Activated naive CD8-positive, alpha-beta T cell treated with anti-CD3 and anti-CD28 coated beads for 36 hours (primary cell): ENCODE results near the gene TMEM209. TPM values are rescaled to one million over a fixed set of nuclear protein-coding genes. Genes with fewer than 3 reads are reported as not detected.
"Not testable (repeated sequence)": the region's sequence is repeated elsewhere in the genome, so short reads cannot be mapped to it uniquely, and the experiment has no call there.

Experiments used
- DNase-seq: peaks from one replicate; pipeline ENCODE4 v3.0.0; 2021
- H3K27ac Mint-ChIP-seq: one replicate; pipeline ENCODE4 v1.8.0; 2022; ENCODE audit warnings: mild to moderate bottlenecking, moderate library complexity, mixed read lengths
- H3K27me3 Mint-ChIP-seq: one replicate; pipeline ENCODE4 v1.8.0; 2022; ENCODE audit warnings: mild to moderate bottlenecking, mixed read lengths
- H3K36me3 Mint-ChIP-seq: one replicate; pipeline ENCODE4 v1.8.0; 2021; ENCODE audit warnings: mild to moderate bottlenecking, mixed read lengths
- H3K4me1 Mint-ChIP-seq: one replicate; pipeline ENCODE4 v1.8.0; 2021; ENCODE audit warnings: mixed read lengths
- H3K4me3 Mint-ChIP-seq: one replicate; pipeline ENCODE4 v1.8.0; 2022; ENCODE audit warnings: mild to moderate bottlenecking, moderate library complexity, mixed read lengths
- H3K9me3 Mint-ChIP-seq: one replicate; pipeline ENCODE4 v1.8.0; 2022; ENCODE audit warnings: mixed read lengths
- total RNA-seq, 2 experiments: library from RNA; stranded (reverse); gene quantifications; one replicate each; pipeline ENCODE4 v1.2.3, GENCODE V29; 2021

TMEM209 gene
- 10 to 100 TPM; 47.2 to 52.4 TPM for total RNA-seq

GRCh38 chr7:130205084-130205947 is at the start of gene TMEM209:
TSS of gene TMEM209 (minus strand) at chr7:130205406. CDS start at chr7:130205375, 31 bp downstream.
- H3K27ac Mint-ChIP-seq = peak within 1 kb of the TSS; percentile 97
- no peaks in the 10 kb centered on the region for H3K9me3 Mint-ChIP-seq
- H3K4me3 Mint-ChIP-seq = peak within 1 kb of the TSS; percentile 94
- H3K27me3 Mint-ChIP-seq = no peaks in the 10 kb centered on the region
- H3K36me3 Mint-ChIP-seq = peaks cover 21% of the 10 kb centered on the region
- peak; percentile 95 for DNase-seq
- peaks cover 15% of the 10 kb centered on the region for H3K4me1 Mint-ChIP-seq

- no peak overlapping the region for H3K4me3 Mint-ChIP-seq
- no peaks in the 10 kb centered on the region for H3K4me1 Mint-ChIP-seq
- H3K9me3 Mint-ChIP-seq = peaks cover 23% of the 10 kb centered on the region
- no peak overlapping the region for H3K27ac Mint-ChIP-seq
- no peaks in the 10 kb centered on the region for H3K27me3 Mint-ChIP-seq
- peaks cover 10% of the 10 kb centered on the region for H3K36me3 Mint-ChIP-seq
- no peak for DNase-seq
These were observed 49.3 kb upstream of the TMEM209 start for GRCh38 chr7:130254555-130254954.

GRCh38 chr7:130249626-130250025 is 44.4 kb upstream of the TMEM209 start:
- DNase-seq, H3K27ac Mint-ChIP-seq, H3K4me1 Mint-ChIP-seq, H3K36me3 Mint-ChIP-seq, H3K27me3 Mint-ChIP-seq, H3K4me3 Mint-ChIP-seq: not testable (repeated sequence)
- peaks cover 32% of the 10 kb centered on the region for H3K9me3 Mint-ChIP-seq

GRCh38 chr7:130248842-130249241 is 43.6 kb upstream of the TMEM209 start:
- not testable (repeated sequence) for H3K4me1 Mint-ChIP-seq, H3K27me3 Mint-ChIP-seq, H3K27ac Mint-ChIP-seq, H3K4me3 Mint-ChIP-seq, DNase-seq, H3K36me3 Mint-ChIP-seq
- peaks cover 33% of the 10 kb centered on the region for H3K9me3 Mint-ChIP-seq

GRCh38 chr7:130246491-130246890 is 41.3 kb upstream of the TMEM209 start:
- H3K9me3 Mint-ChIP-seq = peaks cover 20% of the 10 kb centered on the region
- DNase-seq, H3K27ac Mint-ChIP-seq, H3K4me3 Mint-ChIP-seq, H3K36me3 Mint-ChIP-seq, H3K27me3 Mint-ChIP-seq: not testable (repeated sequence)
- H3K4me1 Mint-ChIP-seq = peaks cover 15% of the 10 kb centered on the region

- H3K27ac Mint-ChIP-seq = not testable (repeated sequence)
- peaks cover 16% of the 10 kb centered on the region for H3K9me3 Mint-ChIP-seq
These were observed 38.3 kb upstream of the TMEM209 start for GRCh38 chr7:130243486-130243885.

GRCh38 chr7:130242198-130243014 is 37.2 kb upstream of the TMEM209 start:
- H3K4me1 Mint-ChIP-seq = peaks cover 15% of the 10 kb centered on the region
- H3K9me3 Mint-ChIP-seq = peaks cover 16% of the 10 kb centered on the region
- H3K27ac Mint-ChIP-seq = no peak overlapping the region
- DNase-seq = peak; percentile 56
- peaks cover 1% of the 10 kb centered on the region for H3K36me3 Mint-ChIP-seq
- H3K27me3 Mint-ChIP-seq = no peaks in the 10 kb centered on the region
- H3K4me3 Mint-ChIP-seq = no peak overlapping the region

More at GRCh38 chr7:130243486-130243885, 38.3 kb upstream of the TMEM209 start:
- H3K4me1 Mint-ChIP-seq = peaks cover 15% of the 10 kb centered on the region
- H3K36me3 Mint-ChIP-seq, H3K4me3 Mint-ChIP-seq, DNase-seq, H3K27me3 Mint-ChIP-seq: not testable (repeated sequence)

- H3K27ac Mint-ChIP-seq = no peak overlapping the region
- H3K36me3 Mint-ChIP-seq = no peaks in the 10 kb centered on the region
- peaks cover 4% of the 10 kb centered on the region for H3K9me3 Mint-ChIP-seq
- H3K4me3 Mint-ChIP-seq = no peak overlapping the region
- no peak for DNase-seq
- H3K4me1 Mint-ChIP-seq = peaks cover 15% of the 10 kb centered on the region
- peaks cover 4% of the 10 kb centered on the region for H3K27me3 Mint-ChIP-seq
These were observed 35.0 kb upstream of the TMEM209 start for GRCh38 chr7:130240240-130240639.

- not testable (repeated sequence) for H3K9me3 Mint-ChIP-seq, H3K27me3 Mint-ChIP-seq, H3K36me3 Mint-ChIP-seq, H3K4me3 Mint-ChIP-seq, H3K27ac Mint-ChIP-seq, DNase-seq, H3K4me1 Mint-ChIP-seq
These were observed 31.2 kb upstream of the TMEM209 start for GRCh38 chr7:130236361-130236760.

GRCh38 chr7:130234078-130234477 is 28.9 kb upstream of the TMEM209 start:
- Mint-ChIP-seq H3K36me3 (no peaks in the 10 kb centered on the region), H3K27me3 (peaks cover 4% of the 10 kb centered on the region), H3K27ac (no peak overlapping the region), H3K4me3 (no peak overlapping the region), H3K4me1 (no peaks in the 10 kb centered on the region), H3K9me3 (no peaks in the 10 kb centered on the region)
- no peak for DNase-seq

GRCh38 chr7:130232209-130232608 is 27.0 kb upstream of the TMEM209 start:
- Mint-ChIP-seq H3K4me3 (no peak overlapping the region), H3K9me3 (no peaks in the 10 kb centered on the region), H3K4me1 (no peaks in the 10 kb centered on the region), H3K36me3 (no peaks in the 10 kb centered on the region), H3K27ac (no peak overlapping the region), H3K27me3 (peaks cover 4% of the 10 kb centered on the region)
- no peak for DNase-seq

- H3K4me3 Mint-ChIP-seq = no peak overlapping the region
- H3K36me3 Mint-ChIP-seq = no peaks in the 10 kb centered on the region
- no peaks in the 10 kb centered on the region for H3K4me1 Mint-ChIP-seq
- peaks cover 4% of the 10 kb centered on the region for H3K27me3 Mint-ChIP-seq
- DNase-seq = no peak
- H3K27ac Mint-ChIP-seq = no peak overlapping the region
- no peaks in the 10 kb centered on the region for H3K9me3 Mint-ChIP-seq
These were observed 26.6 kb upstream of the TMEM209 start for GRCh38 chr7:130231792-130232191.

- H3K27ac Mint-ChIP-seq, DNase-seq, H3K36me3 Mint-ChIP-seq, H3K4me3 Mint-ChIP-seq, H3K27me3 Mint-ChIP-seq, H3K4me1 Mint-ChIP-seq, H3K9me3 Mint-ChIP-seq: not testable (repeated sequence)
These were observed 24.8 kb upstream of the TMEM209 start for GRCh38 chr7:130229981-130230380.

- Mint-ChIP-seq H3K27me3 (no peaks in the 10 kb centered on the region), H3K9me3 (no peaks in the 10 kb centered on the region), H3K4me1 (no peaks in the 10 kb centered on the region), H3K36me3 (no peaks in the 10 kb centered on the region), H3K27ac (no peak overlapping the region), H3K4me3 (no peak overlapping the region)
- no peak for DNase-seq
These were observed 23.8 kb upstream of the TMEM209 start for GRCh38 chr7:130228840-130229502.
